Esophagus muscularis mucosa (tissue), 4 donors: ENCODE results near the gene CHRNA9. TPM values are rescaled to one million over a fixed set of nuclear protein-coding genes. Genes with fewer than 3 reads are reported as not detected.

Source experiments
- DNase-seq: peaks from one replicate; pipeline ENCODE4 v3.0.0-alpha.2; 2017; ENCODE audit errors: extremely low spot score
- H3K27ac ChIP-seq, 4 donors: fragments of 200-600 bp; sonication (generic); replicated peaks in 1 of 4; 1 replicate in 3 of 4; 2 replicates in 1 of 4; pipeline ENCODE4 v1.5.1; 2016 to 2019; ENCODE audit warnings: mild to moderate bottlenecking in 1 of 4
- H3K27me3 ChIP-seq, 4 donors: fragments of 200-600 bp; sonication (generic); one replicate each; pipeline versions ENCODE4 v1.5.1 to v1.6.0; 2016 to 2019
- H3K36me3 ChIP-seq, 4 donors: fragments of 200-600 bp; sonication (generic); one replicate each; pipeline ENCODE4 v1.5.1; 2016 to 2019
- H3K4me1 ChIP-seq, 4 donors: fragments of 200-600 bp; sonication (generic); one replicate each; pipeline ENCODE4 v1.5.1; 2016 to 2019
- H3K4me3 ChIP-seq, 4 donors: fragments of 200-600 bp; sonication (generic); 1 replicate in 2 of 4; 2 replicates in 2 of 4; pipeline ENCODE4 v1.5.1; 2016 to 2019; ENCODE audit warnings: mild to moderate bottlenecking in 4 of 4, moderate library complexity in 1 of 4
- H3K9me3 ChIP-seq, 4 donors: fragments of 200-600 bp; sonication (generic); 1 replicate in 3 of 4; 2 replicates in 1 of 4; pipeline ENCODE4 v1.5.1; 2016 to 2019
- CTCF ChIP-seq, 3 experiments: fragments of 200-600 bp in 2 of 3; fragments of 450-650 bp in 1 of 3; sonication (generic) in 2 of 3; IDR thresholded peaks; one replicate each; pipeline ENCODE4 v1.5.1; 2017 to 2019; ENCODE audit warnings: antibody characterized with exemption in 3 of 3, mild to moderate bottlenecking in 2 of 3, moderate library complexity in 1 of 3
- EP300 ChIP-seq: sonication (generic); formaldehyde crosslinking; IDR thresholded peaks from one replicate; pipeline ENCODE4 v1.6.1; 2017; ENCODE audit warnings: antibody characterized with exemption
- POLR2A ChIP-seq: fragments of 450-650 bp; IDR thresholded peaks from one replicate; pipeline ENCODE4 v1.6.1; 2017; ENCODE audit warnings: antibody characterized with exemption, moderate library complexity, mild to moderate bottlenecking, low read depth
- POLR2AphosphoS5 ChIP-seq, 2 donors: sonication (generic); formaldehyde crosslinking; IDR thresholded peaks; one replicate each; pipeline ENCODE4 v1.6.1; 2017; ENCODE audit warnings: antibody characterized with exemption in 2 of 2
- WGBS: methylation state at CpG from one replicate; pipeline ENCODE4 v1.1.5; 2018; 5-methylcytosine and 5-hydroxymethylcytosine counted together
- intact Hi-C: fragments of 100-400 bp; cut with DNase I; formaldehyde crosslinking; loops from one replicate; pipeline ENCODE4 v1.15.1; 2023
- total RNA-seq, 4 donors: library from RNA; depleted of rRNA; stranded (reverse); fragments of >200 nt; gene quantifications; one replicate each; pipeline versions ENCODE4 v1.1.0 to v1.2.1, GENCODE V29; 2016

Gene CHRNA9
- total RNA-seq, 4 donors from 2014 or later: 0.11 TPM; not detected in 3

- no peak for DNase-seq
- intact Hi-C loops: no loop called here
- Histone ChIP-seq H3K27ac (no peak overlapping the region), H3K4me3 (no peak overlapping the region), H3K4me1 (no peaks in the 10 kb centered on the region), H3K9me3 (peaks cover 0 to 4% (median 0%) of the 10 kb centered on the region in 4 donors), H3K27me3 (no peaks in the 10 kb centered on the region), H3K36me3 (no peaks in the 10 kb centered on the region)
- WGBS: 83% methylated on average over 3 of the region's 3 CpGs
- TF ChIP-seq POLR2A (no peak), POLR2AphosphoS5 (IDR thresholded peaks at IDR 0.05) (no peak)
Measured at GRCh38 chr4:40299811-40300292, 35.3 kb upstream of the CHRNA9 start.

- no peak for DNase-seq
- no peaks in the 10 kb centered on the region for H3K27me3 ChIP-seq
- no peak overlapping the region for H3K27ac ChIP-seq
- no peaks in the 10 kb centered on the region for H3K4me1 ChIP-seq
- intact Hi-C loops: no loop called here
- no peak for TF ChIP-seq POLR2AphosphoS5 (IDR thresholded peaks at IDR 0.05)
- TF ChIP-seq POLR2A: no peak
- no peak for TF ChIP-seq CTCF (IDR thresholded peaks at IDR 0.05)
- TF ChIP-seq EP300: no peak
- H3K36me3 ChIP-seq: no peaks in the 10 kb centered on the region
- no peak overlapping the region for H3K4me3 ChIP-seq
- WGBS: 89% methylated on average over 9 of the region's 9 CpGs
- peaks cover 0 to 4% (median 0%) of the 10 kb centered on the region in 4 donors for H3K9me3 ChIP-seq
Measured at GRCh38 chr4:40300371-40301162, 34.6 kb upstream of the CHRNA9 start.

- intact Hi-C loops: no loop called here
- peaks cover 0 to 4% (median 0%) of the 10 kb centered on the region in 4 donors for H3K9me3 ChIP-seq
- TF ChIP-seq EP300 (no peak), POLR2A (no peak), POLR2AphosphoS5 (IDR thresholded peaks at IDR 0.05) (no peak), CTCF (IDR thresholded peaks at IDR 0.05) (no peak)
- no peak overlapping the region for H3K27ac ChIP-seq
- H3K4me3 ChIP-seq: no peak overlapping the region
- 62% methylated on average over 4 of the region's 7 CpGs for WGBS
- no peak for DNase-seq
- H3K36me3 ChIP-seq: no peaks in the 10 kb centered on the region
- H3K27me3 ChIP-seq: no peaks in the 10 kb centered on the region
- no peaks in the 10 kb centered on the region for H3K4me1 ChIP-seq
Measured at GRCh38 chr4:40301603-40302002, 33.5 kb upstream of the CHRNA9 start.

GRCh38 chr4:40303751-40304150 lies 31.4 kb upstream of the CHRNA9 start:
- no peak for DNase-seq
- WGBS: 95% methylated on average over 2 of the region's 2 CpGs
- no peak for TF ChIP-seq EP300
- no peak for TF ChIP-seq CTCF (IDR thresholded peaks at IDR 0.05)
- TF ChIP-seq POLR2A: no peak
- no peak for TF ChIP-seq POLR2AphosphoS5 (IDR thresholded peaks at IDR 0.05)
- no peaks in the 10 kb centered on the region for H3K36me3 ChIP-seq
- no peak overlapping the region for H3K27ac ChIP-seq
- intact Hi-C loops: no loop called here
- no peaks in the 10 kb centered on the region for H3K4me1 ChIP-seq
- peaks cover 0 to 4% (median 0%) of the 10 kb centered on the region in 4 donors for H3K9me3 ChIP-seq
- H3K4me3 ChIP-seq: no peak overlapping the region
- H3K27me3 ChIP-seq: no peaks in the 10 kb centered on the region

GRCh38 chr4:40305328-40306170 lies 29.6 kb upstream of the CHRNA9 start:
- TF ChIP-seq EP300: no peak
- peaks cover 6 to 9% (median 8%) of the 10 kb centered on the region in 4 donors for H3K4me1 ChIP-seq
- no peak overlapping the region for H3K27ac ChIP-seq
- intact Hi-C loops: no loop called here
- WGBS: 70% methylated on average over 13 of the region's 13 CpGs
- no peaks in the 10 kb centered on the region for H3K27me3 ChIP-seq
- peaks cover 0 to 4% (median 0%) of the 10 kb centered on the region in 4 donors for H3K9me3 ChIP-seq
- no peaks in the 10 kb centered on the region for H3K36me3 ChIP-seq
- no peak overlapping the region for H3K4me3 ChIP-seq
- no peak for DNase-seq
